Measurements from ENCODE around the gene ANO2.

DNA sequence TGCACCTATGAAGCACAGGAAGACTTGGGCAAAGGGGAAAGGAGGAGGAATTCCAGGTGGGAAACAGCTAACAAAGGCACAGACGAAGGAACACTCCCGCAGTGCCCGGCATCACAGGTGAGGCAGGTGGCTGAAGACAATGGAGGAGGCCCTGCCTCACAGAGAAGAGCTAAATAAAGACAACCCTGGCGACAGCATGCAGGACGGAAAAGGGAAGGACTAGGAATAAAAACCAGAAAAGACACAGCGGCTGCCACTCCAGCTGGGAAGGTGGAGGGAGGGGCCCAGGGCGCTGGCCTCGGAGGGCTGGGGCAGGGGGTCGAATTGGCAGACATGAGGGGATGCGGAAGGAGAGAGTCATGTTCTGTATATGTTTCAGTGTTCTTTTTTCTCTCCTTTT lies 43.0 kb upstream of the ANO2 start:
- TF ChIP-seq POLR2A (IDR thresholded peaks at IDR 0.05; ENCODE audit: extremely low read depth, insufficient read length): no peak
- TF ChIP-seq CTCF (IDR thresholded peaks at IDR 0.05; ENCODE audit: low read depth, low read length): no peak
- TF ChIP-seq, protein P1, sequence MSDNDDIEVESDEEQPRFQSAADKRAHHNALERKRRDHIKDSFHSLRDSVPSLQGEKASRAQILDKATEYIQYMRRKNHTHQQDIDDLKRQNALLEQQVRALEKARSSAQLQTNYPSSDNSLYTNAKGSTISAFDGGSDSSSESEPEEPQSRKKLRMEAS (IDR thresholded peaks at IDR 0.05; ENCODE audit: low read depth, low read length): no peak
- no peak for TF ChIP-seq MYC (IDR thresholded peaks at IDR 0.05; ENCODE audit: low read depth, low read length)

All from NB4 (cell line).